ENCODE data around the gene CALCA. TPM values are rescaled to one million over a fixed set of nuclear protein-coding genes. Genes with fewer than 3 reads are reported as not detected.

Gene CALCA
- total RNA-seq, 1 donor from 2014 or later, result not detected

- peaks cover 57 to 65% (median 59%) of the 10 kb centered on the region in 3 donors for H3K27me3 ChIP-seq (ENCODE audit: control insufficient read depth in 3 of 3, insufficient read depth in 3 of 3, low read length in 3 of 3)
These were observed 3.1 kb upstream of the CALCA start for GRCh38 chr11:14975252-14975587.

GRCh38 chr11:14974515-14975251, 2.5 kb upstream of the CALCA start:
- Histone ChIP-seq H3K9me3 (ENCODE audit: control insufficient read depth in 3 of 3, low read length in 3 of 3) (no peaks in the 10 kb centered on the region), H3K27ac (ENCODE audit: low read depth, low read length) (no peak overlapping the region), H3K4me1 (ENCODE audit: control insufficient read depth in 3 of 3, insufficient read depth in 3 of 3, low read length in 3 of 3) (peaks cover 28 to 34% (median 29%) of the 10 kb centered on the region in 3 donors), H3K36me3 (ENCODE audit: control insufficient read depth in 3 of 3, insufficient read depth in 3 of 3, low read length in 3 of 3) (no peaks in the 10 kb centered on the region), H3K9ac (ENCODE audit: low read depth in 1 of 3, low read length in 3 of 3) (peak overlapping the region in 1 of 3 donors; percentile 45), H3K4me3 (ENCODE audit: low read length in 3 of 3) (peak overlapping the region in 2 of 3 donors; percentile 52 to 63), H3K27me3 (ENCODE audit: control insufficient read depth in 3 of 3, insufficient read depth in 3 of 3, low read length in 3 of 3) (peaks cover 61 to 70% (median 64%) of the 10 kb centered on the region in 3 donors)

More at GRCh38 chr11:14975252-14975587, 3.1 kb upstream of the CALCA start:
- no peaks in the 10 kb centered on the region for H3K36me3 ChIP-seq (ENCODE audit: control insufficient read depth in 3 of 3, insufficient read depth in 3 of 3, low read length in 3 of 3)
- no peaks in the 10 kb centered on the region for H3K9me3 ChIP-seq (ENCODE audit: control insufficient read depth in 3 of 3, low read length in 3 of 3)
- peaks cover 28 to 34% (median 29%) of the 10 kb centered on the region in 3 donors for H3K4me1 ChIP-seq (ENCODE audit: control insufficient read depth in 3 of 3, insufficient read depth in 3 of 3, low read length in 3 of 3)
- H3K9ac ChIP-seq (ENCODE audit: low read depth in 1 of 3, low read length in 3 of 3), result no peak overlapping the region
- H3K27ac ChIP-seq (ENCODE audit: low read depth, low read length), result no peak overlapping the region
- peak overlapping the region in 1 of 3 donors; percentile 52 for H3K4me3 ChIP-seq (ENCODE audit: low read length in 3 of 3)

GRCh38 chr11:14973621-14974514, 1.7 kb upstream of the CALCA start:
- H3K27ac ChIP-seq (ENCODE audit: low read depth, low read length), result no peak overlapping the region
- H3K9ac ChIP-seq (ENCODE audit: low read depth in 1 of 3, low read length in 3 of 3), result peak overlapping the region in 1 of 3 donors; percentile 45
- H3K4me3 ChIP-seq (ENCODE audit: low read length in 3 of 3), result peak overlapping the region; percentile 37 to 63 (median 52)
- no peaks in the 10 kb centered on the region for H3K9me3 ChIP-seq (ENCODE audit: control insufficient read depth in 3 of 3, low read length in 3 of 3)
- peaks cover 69 to 78% (median 71%) of the 10 kb centered on the region in 3 donors for H3K27me3 ChIP-seq (ENCODE audit: control insufficient read depth in 3 of 3, insufficient read depth in 3 of 3, low read length in 3 of 3)
- H3K4me1 ChIP-seq (ENCODE audit: control insufficient read depth in 3 of 3, insufficient read depth in 3 of 3, low read length in 3 of 3), result peaks cover 28 to 34% (median 29%) of the 10 kb centered on the region in 3 donors
- no peaks in the 10 kb centered on the region for H3K36me3 ChIP-seq (ENCODE audit: control insufficient read depth in 3 of 3, insufficient read depth in 3 of 3, low read length in 3 of 3)

GRCh38 chr11:14972581-14973495, 687 bp upstream of the CALCA start:
- peak overlapping the region in 1 of 3 donors; percentile 37 for H3K4me3 ChIP-seq (ENCODE audit: low read length in 3 of 3)
- H3K4me1 ChIP-seq (ENCODE audit: control insufficient read depth in 3 of 3, insufficient read depth in 3 of 3, low read length in 3 of 3), result peaks cover 28 to 34% (median 29%) of the 10 kb centered on the region in 3 donors
- H3K36me3 ChIP-seq (ENCODE audit: control insufficient read depth in 3 of 3, insufficient read depth in 3 of 3, low read length in 3 of 3), result no peaks in the 10 kb centered on the region
- H3K27me3 ChIP-seq (ENCODE audit: control insufficient read depth in 3 of 3, insufficient read depth in 3 of 3, low read length in 3 of 3), result peaks cover 72 to 84% (median 78%) of the 10 kb centered on the region in 3 donors
- no peak overlapping the region for H3K9ac ChIP-seq (ENCODE audit: low read depth in 1 of 3, low read length in 3 of 3)
- no peak overlapping the region for H3K27ac ChIP-seq (ENCODE audit: low read depth, low read length)
- H3K9me3 ChIP-seq (ENCODE audit: control insufficient read depth in 3 of 3, low read length in 3 of 3), result no peaks in the 10 kb centered on the region

- H3K9me3 ChIP-seq (ENCODE audit: control insufficient read depth in 3 of 3, low read length in 3 of 3), result no peaks in the 10 kb centered on the region
- no peak overlapping the region for H3K27ac ChIP-seq (ENCODE audit: low read depth, low read length)
- H3K27me3 ChIP-seq (ENCODE audit: control insufficient read depth in 3 of 3, insufficient read depth in 3 of 3, low read length in 3 of 3), result peaks cover 56 to 66% (median 61%) of the 10 kb centered on the region in 3 donors
- H3K9ac ChIP-seq (ENCODE audit: low read depth in 1 of 3, low read length in 3 of 3), result no peak overlapping the region
- H3K4me1 ChIP-seq (ENCODE audit: control insufficient read depth in 3 of 3, insufficient read depth in 3 of 3, low read length in 3 of 3), result peaks cover 23 to 29% (median 25%) of the 10 kb centered on the region in 3 donors
- H3K4me3 ChIP-seq (ENCODE audit: low read length in 3 of 3), result no peak overlapping the region
- H3K36me3 ChIP-seq (ENCODE audit: control insufficient read depth in 3 of 3, insufficient read depth in 3 of 3, low read length in 3 of 3), result no peaks in the 10 kb centered on the region
These were observed 2.2 kb downstream of the CALCA start for GRCh38 chr11:14969901-14970323.

- H3K27ac ChIP-seq (ENCODE audit: low read depth, low read length), result no peak overlapping the region
- peaks cover 34 to 44% (median 39%) of the 10 kb centered on the region in 3 donors for H3K27me3 ChIP-seq (ENCODE audit: control insufficient read depth in 3 of 3, insufficient read depth in 3 of 3, low read length in 3 of 3)
- no peak overlapping the region for H3K9ac ChIP-seq (ENCODE audit: low read depth in 1 of 3, low read length in 3 of 3)
- no peaks in the 10 kb centered on the region for H3K9me3 ChIP-seq (ENCODE audit: control insufficient read depth in 3 of 3, low read length in 3 of 3)
- peaks cover 8 to 9% (median 9%) of the 10 kb centered on the region in 3 donors for H3K4me1 ChIP-seq (ENCODE audit: control insufficient read depth in 3 of 3, insufficient read depth in 3 of 3, low read length in 3 of 3)
- no peaks in the 10 kb centered on the region for H3K36me3 ChIP-seq (ENCODE audit: control insufficient read depth in 3 of 3, insufficient read depth in 3 of 3, low read length in 3 of 3)
- no peak overlapping the region for H3K4me3 ChIP-seq (ENCODE audit: low read length in 3 of 3)
These were observed 4.4 kb downstream of the CALCA start for GRCh38 chr11:14967581-14968243.

GRCh38 chr11:14956111-14956510, 16.0 kb downstream of the CALCA start:
- Histone ChIP-seq H3K27ac (ENCODE audit: low read depth, low read length) (no peak overlapping the region), H3K4me1 (ENCODE audit: control insufficient read depth in 3 of 3, insufficient read depth in 3 of 3, low read length in 3 of 3) (no peaks in the 10 kb centered on the region), H3K27me3 (ENCODE audit: control insufficient read depth in 3 of 3, insufficient read depth in 3 of 3, low read length in 3 of 3) (no peaks in the 10 kb centered on the region), H3K36me3 (ENCODE audit: control insufficient read depth in 3 of 3, insufficient read depth in 3 of 3, low read length in 3 of 3) (no peaks in the 10 kb centered on the region), H3K9ac (ENCODE audit: low read depth in 1 of 3, low read length in 3 of 3) (no peak overlapping the region), H3K4me3 (ENCODE audit: low read length in 3 of 3) (no peak overlapping the region), H3K9me3 (ENCODE audit: control insufficient read depth in 3 of 3, low read length in 3 of 3) (no peaks in the 10 kb centered on the region)

- no peaks in the 10 kb centered on the region for H3K36me3 ChIP-seq (ENCODE audit: control insufficient read depth in 3 of 3, insufficient read depth in 3 of 3, low read length in 3 of 3)
- H3K9me3 ChIP-seq (ENCODE audit: control insufficient read depth in 3 of 3, low read length in 3 of 3), result no peaks in the 10 kb centered on the region
- no peak overlapping the region for H3K4me3 ChIP-seq (ENCODE audit: low read length in 3 of 3)
- H3K27me3 ChIP-seq (ENCODE audit: control insufficient read depth in 3 of 3, insufficient read depth in 3 of 3, low read length in 3 of 3), result no peaks in the 10 kb centered on the region
- no peaks in the 10 kb centered on the region for H3K4me1 ChIP-seq (ENCODE audit: control insufficient read depth in 3 of 3, insufficient read depth in 3 of 3, low read length in 3 of 3)
- no peak overlapping the region for H3K9ac ChIP-seq (ENCODE audit: low read depth in 1 of 3, low read length in 3 of 3)
- H3K27ac ChIP-seq (ENCODE audit: low read depth, low read length), result no peak overlapping the region
These were observed 17.6 kb downstream of the CALCA start for GRCh38 chr11:14954581-14954980.

GRCh38 chr11:14953904-14954303, 18.2 kb downstream of the CALCA start:
- no peaks in the 10 kb centered on the region for H3K9me3 ChIP-seq (ENCODE audit: control insufficient read depth in 3 of 3, low read length in 3 of 3)
- no peak overlapping the region for H3K4me3 ChIP-seq (ENCODE audit: low read length in 3 of 3)
- no peaks in the 10 kb centered on the region for H3K4me1 ChIP-seq (ENCODE audit: control insufficient read depth in 3 of 3, insufficient read depth in 3 of 3, low read length in 3 of 3)
- H3K27ac ChIP-seq (ENCODE audit: low read depth, low read length), result no peak overlapping the region
- H3K36me3 ChIP-seq (ENCODE audit: control insufficient read depth in 3 of 3, insufficient read depth in 3 of 3, low read length in 3 of 3), result no peaks in the 10 kb centered on the region
- no peaks in the 10 kb centered on the region for H3K27me3 ChIP-seq (ENCODE audit: control insufficient read depth in 3 of 3, insufficient read depth in 3 of 3, low read length in 3 of 3)
- no peak overlapping the region for H3K9ac ChIP-seq (ENCODE audit: low read depth in 1 of 3, low read length in 3 of 3)
